HepG2 (cell line): ENCODE results near the gene ZC2HC1B. TPM values are rescaled to one million over a fixed set of nuclear protein-coding genes. Genes with fewer than 3 reads are reported as not detected.
"Not testable (repeated sequence)": the region's sequence is repeated elsewhere in the genome, so short reads cannot be mapped to it uniquely, and the experiment has no call there.

ENCODE experiments used
- ATAC-seq: fragments of 200-7000 bp; cut with Tn5 transposase; 3 replicates; pipeline ENCODE4 v1.9.1; 2020; ENCODE audit warnings: mild to moderate bottlenecking, moderate library complexity
- BruUV-seq: library from RNA; stranded (reverse); fragments of 400-500 nt; replicated peaks from 2 replicates; lab custom pipeline; 2021; lab: Mats Ljungman, UMichigan
- CTCF ChIA-PET: fragments of 300-600 bp; formaldehyde crosslinking; extraction: SDS; loops from one replicate; lab custom pipeline; 2021; ENCODE audit warnings: low total read pairs, inconsistent platforms, low intra/inter-chr PET ratio; lab: Yijun Ruan, JAX
- POLR2A ChIA-PET: fragments of 350-600 bp; sonication (Branson Sonifier 250); formaldehyde crosslinking; loops from one replicate; lab custom pipeline; 2020; ENCODE audit warnings: antibody characterized with exemption, inconsistent platforms; lab: Yijun Ruan, JAX
- DNase-seq: peaks from one replicate; pipeline ENCODE4 v3.0.0-alpha.2; 2015; ENCODE audit warnings: low spot score
- FAIRE-seq: peaks from 3 replicates; lab custom pipeline; 2011; peaks lifted over from hg19 to GRCh38; lab: Jason Lieb, UNC
- H2AFZ ChIP-seq: one replicate; pipeline ENCODE4 v1.6.1; 2011; ENCODE audit warnings: low read length, inconsistent platforms
- H3K27ac ChIP-seq: fragments of 300-600 bp; 3 replicates; pipeline ENCODE4 v1.8.0; 2011; ENCODE audit warnings: mixed run types, mild to moderate bottlenecking, mixed read lengths, low read length, inconsistent platforms; ENCODE audit not compliant: insufficient read depth; ENCODE audit errors: extremely low read length
- H3K27me3 ChIP-seq, 2 experiments: fragments of 200-600 bp in 1 of 2; 2 replicates in 1 of 2; 3 replicates in 1 of 2; pipeline versions ENCODE4 v1.6.0 to v1.8.0; 2011; ENCODE audit warnings: low read length in 2 of 2, mild to moderate bottlenecking in 2 of 2, moderate library complexity in 2 of 2, inconsistent platforms in 1 of 2; ENCODE audit not compliant: insufficient read depth in 2 of 2, control insufficient read depth in 1 of 2
- H3K36me3 ChIP-seq, 2 experiments: fragments of 200-600 bp in 1 of 2; replicated peaks in 1 of 2; 2 replicates in 1 of 2; 3 replicates in 1 of 2; pipeline versions ENCODE4 v1.5.1 to v1.8.0; 2011; ENCODE audit warnings: low read length in 2 of 2, inconsistent platforms in 1 of 2; ENCODE audit not compliant: insufficient read depth in 2 of 2, control insufficient read depth in 1 of 2
- H3K4me1 ChIP-seq: 2 replicates; pipeline ENCODE4 v1.5.1; 2012; ENCODE audit warnings: low read length, inconsistent platforms; ENCODE audit not compliant: insufficient read depth
- H3K4me2 ChIP-seq: 2 replicates; pipeline ENCODE4 v1.6.0; 2011; ENCODE audit warnings: low read depth, low read length, inconsistent platforms
- H3K4me3 ChIP-seq, 3 experiments: fragments of 200-600 bp in 1 of 3; sonication (generic), shearing (Covaris generic) in 1 of 3; replicated peaks in 1 of 3; 2 replicates each; pipeline ENCODE4 v1.5.1; 2011 to 2016; ENCODE audit warnings: low read length in 3 of 3, inconsistent platforms in 2 of 3, low read depth in 2 of 3, mild to moderate bottlenecking in 2 of 3, control low read depth in 1 of 3, mixed read lengths in 1 of 3; ENCODE audit not compliant: insufficient read depth in 1 of 3
- H3K79me2 ChIP-seq: one replicate; pipeline ENCODE4 v1.6.1; 2011; ENCODE audit warnings: low read length, inconsistent platforms; ENCODE audit not compliant: insufficient read depth
- H3K9ac ChIP-seq: 2 replicates; pipeline ENCODE4 v1.6.0; 2011; ENCODE audit warnings: mild to moderate bottlenecking, low read depth, low read length, inconsistent platforms; ENCODE audit not compliant: insufficient read depth
- H3K9me3 ChIP-seq: 2 replicates; pipeline ENCODE4 v1.5.1; 2012; ENCODE audit warnings: mild to moderate bottlenecking, low read length
- H4K20me1 ChIP-seq: 2 replicates; pipeline ENCODE4 v1.6.0; 2011; ENCODE audit warnings: inconsistent platforms, mild to moderate bottlenecking, low read length, moderate library complexity; ENCODE audit not compliant: insufficient read depth
- EEA1 ChIP-seq: sonication (generic); formaldehyde crosslinking; IDR thresholded peaks from 2 replicates; pipeline ENCODE4 v1.5.1; 2020; ENCODE audit warnings: mild to moderate bottlenecking, missing genetic modification reagents, borderline replicate concordance
- FOXJ3 ChIP-seq: sonication (generic); formaldehyde crosslinking; IDR thresholded peaks from 2 replicates; pipeline ENCODE4 v1.4.0; 2020; ENCODE audit warnings: missing genetic modification reagents, mild to moderate bottlenecking, borderline replicate concordance
- ISX ChIP-seq: sonication (generic); formaldehyde crosslinking; conservative IDR thresholded peaks from 2 replicates; pipeline ENCODE4 v1.5.0; 2020; ENCODE audit warnings: missing genetic modification reagents
- PCBP1 ChIP-seq: fragments of 200-400 bp; formaldehyde crosslinking; IDR thresholded peaks from 2 replicates; pipeline ENCODE4 v1.6.1; 2017; ENCODE audit warnings: mild to moderate bottlenecking, low read depth, low read length, borderline replicate concordance
- POGZ ChIP-seq: sonication (generic); formaldehyde crosslinking; IDR thresholded peaks from 2 replicates; pipeline ENCODE4 v1.4.0; 2020; ENCODE audit warnings: mild to moderate bottlenecking, missing genetic modification reagents
- RBAK ChIP-seq: sonication (generic); formaldehyde crosslinking; IDR thresholded peaks from 2 replicates; pipeline ENCODE4 v1.5.1; 2020; ENCODE audit warnings: mild to moderate bottlenecking, missing genetic modification reagents
- RBM39 ChIP-seq: fragments of 200-400 bp; formaldehyde crosslinking; IDR thresholded peaks from one replicate; pipeline ENCODE4 v1.6.1; 2018; ENCODE audit warnings: antibody characterized with exemption, mild to moderate bottlenecking, low read depth, low read length; ENCODE audit not compliant: poor library complexity, severe bottlenecking
- ZKSCAN8 ChIP-seq: IDR thresholded peaks from 2 replicates; pipeline ENCODE4 v1.6.1; 2016; ENCODE audit warnings: borderline replicate concordance, missing genetic modification reagents, missing compliant biosample characterization
- ZNF230 ChIP-seq: sonication (generic); formaldehyde crosslinking; IDR thresholded peaks from 2 replicates; pipeline ENCODE4 v1.4.0; 2020; ENCODE audit warnings: mild to moderate bottlenecking, missing genetic modification reagents
- ZNF430 ChIP-seq: sonication (generic); formaldehyde crosslinking; IDR thresholded peaks from 2 replicates; pipeline ENCODE4 v1.9.0; 2021; ENCODE audit warnings: mild to moderate bottlenecking, missing genetic modification reagents
- ZNF512 ChIP-seq: sonication (generic); formaldehyde crosslinking; IDR thresholded peaks from 2 replicates; pipeline ENCODE4 v1.4.0; 2020; ENCODE audit warnings: mild to moderate bottlenecking, missing genetic modification reagents
- ZNF563 ChIP-seq: sonication (generic); formaldehyde crosslinking; IDR thresholded peaks from 2 replicates; pipeline ENCODE4 v1.8.0; 2022; ENCODE audit warnings: mild to moderate bottlenecking, moderate library complexity, missing genetic modification reagents
- WGBS: methylation state at CpG from one replicate; pipeline ENCODE4 v1.1.6; 2017; ENCODE audit warnings: low lambda C conversion rate; 5-methylcytosine and 5-hydroxymethylcytosine counted together
- in situ Hi-C: cut with HindIII; loops from 2 replicates; pipeline ENCODE4 v1.10.0; 2017; ENCODE audit warnings: low pct_unique_long_range_greater_than_20kb; ENCODE audit not compliant: extremely low pct_ligation_motif_present
- intact Hi-C: fragments of 100-400 bp; cut with micrococcal nuclease; formaldehyde crosslinking; loops from one replicate; pipeline ENCODE4 v1.10.0; 2022; ENCODE audit not compliant: unreplicated experiment
- polyA plus RNA-seq, 8 experiments: library from polyadenylated mRNA; depleted of rRNA in 3 of 8; stranded (reverse) in 7 of 8; unstranded in 1 of 8; fragments of >200 nt; fragmentation: Illumina TruSeq in 4 of 8; extraction: Trizol in 4 of 8; gene quantifications; 2 replicates each; pipeline versions ENCODE4 v1.2.1 to v1.2.3, GENCODE V29; 2011 to 2016; ENCODE audit warnings: low read depth in 4 of 8, missing spikeins in 1 of 8, mixed read lengths in 1 of 8; ENCODE audit not compliant: insufficient read depth in 1 of 8
- total RNA-seq, 5 experiments: library from RNA; depleted of rRNA; stranded (reverse); fragments of >200 nt; fragmentation: Illumina TruSeq; extraction: Trizol; gene quantifications; 2 replicates each; pipeline ENCODE4 v1.2.3, GENCODE V29; 2016; ENCODE audit warnings: low read depth in 1 of 5
- TF ChIP-seq, protein P1 (sequence below): sonication (generic); formaldehyde crosslinking; IDR thresholded peaks from 2 replicates; pipeline ENCODE4 v1.5.0; 2020; ENCODE audit warnings: mild to moderate bottlenecking, missing genetic modification reagents

ZC2HC1B gene
- total and polyA plus RNA-seq, 2 of the 13 experiments (the other 11 are each of a cell fraction or from before 2014, with no cell fraction given) = not detected

DNA sequence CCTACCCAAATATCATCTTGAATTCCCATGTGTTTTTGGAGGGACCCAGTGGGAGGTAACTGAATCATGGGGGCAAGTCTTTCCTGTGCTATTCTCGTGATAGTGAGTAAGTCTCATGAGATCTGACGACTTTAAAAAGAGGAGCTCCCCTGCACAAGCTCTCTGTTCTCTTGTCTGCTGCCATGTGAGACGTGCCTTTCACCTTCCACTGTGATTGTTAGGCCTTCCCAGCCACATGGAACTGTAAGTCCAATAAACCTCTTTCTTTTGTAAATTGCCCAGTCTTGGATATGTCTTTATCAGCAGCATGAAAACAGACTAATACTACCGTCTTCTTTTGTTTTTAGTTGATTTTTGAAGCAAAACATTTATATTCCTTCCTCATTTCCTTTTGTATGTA lies 52.8 kb downstream of the ZC2HC1B start:
- H3K4me1 ChIP-seq, intact Hi-C loops, H4K20me1 ChIP-seq, H3K4me2 ChIP-seq, H3K79me2 ChIP-seq, H3K27ac ChIP-seq, ATAC-seq, DNase-seq, H3K36me3 ChIP-seq: not testable (repeated sequence)
- peaks cover 20% of the 10 kb centered on the region; the same call in 1 of the 2 replicates for H3K9me3 ChIP-seq
- WGBS = 0% methylated on average over 4 of the region's 4 CpGs
- peak; percentile 69; the same call in 1 of the 2 replicates for TF ChIP-seq ZNF430 (CRISPR knock-in tag)
- TF ChIP-seq, all 625 proteins: peak for 1; not testable (repeated sequence) for 624
- BruUV-seq, H3K27me3 ChIP-seq, H3K9ac ChIP-seq, CTCF ChIA-PET, POLR2A ChIA-PET, H2AFZ ChIP-seq, in situ Hi-C loops, H3K4me3 ChIP-seq, FAIRE-seq: not testable (repeated sequence)

GRCh38 chr6:143928853-143929252 lies 64.6 kb downstream of the ZC2HC1B start:
- Histone ChIP-seq H3K4me2 (no peak overlapping the region), H3K27me3 (0 out of 5 replicates have a peak, but pooled peaks cover 0 to 1% of the 10 kb centered on the region in 2 experiments), H3K4me1 (no peaks in the 10 kb centered on the region), H4K20me1 (no peaks in the 10 kb centered on the region), H3K4me3 (no peak overlapping the region), H3K36me3 (no peaks in the 10 kb centered on the region), H3K9me3 (no peaks in the 10 kb centered on the region), H3K27ac (no peak overlapping the region), H2AFZ (no peak overlapping the region), H3K79me2 (no peaks in the 10 kb centered on the region), H3K9ac (no peak overlapping the region)
- ChIA-PET POLR2A (no interaction called here), CTCF (no interaction called here)
- ATAC-seq (no peak), DNase-seq (no peak), FAIRE-seq (no peak)
- no TSS peak for BruUV-seq
- in situ Hi-C loops = no loop called here
- intact Hi-C loops = no loop called here
- no peak for TF ChIP-seq ZKSCAN8
- no peak for TF ChIP-seq ZNF563
- TF ChIP-seq ZNF230 (CRISPR knock-in tag) = no peak
- TF ChIP-seq ZNF512 (CRISPR knock-in tag) = no peak
- TF ChIP-seq EEA1 = no peak
- TF ChIP-seq POGZ = no peak
- TF ChIP-seq, protein P1, sequence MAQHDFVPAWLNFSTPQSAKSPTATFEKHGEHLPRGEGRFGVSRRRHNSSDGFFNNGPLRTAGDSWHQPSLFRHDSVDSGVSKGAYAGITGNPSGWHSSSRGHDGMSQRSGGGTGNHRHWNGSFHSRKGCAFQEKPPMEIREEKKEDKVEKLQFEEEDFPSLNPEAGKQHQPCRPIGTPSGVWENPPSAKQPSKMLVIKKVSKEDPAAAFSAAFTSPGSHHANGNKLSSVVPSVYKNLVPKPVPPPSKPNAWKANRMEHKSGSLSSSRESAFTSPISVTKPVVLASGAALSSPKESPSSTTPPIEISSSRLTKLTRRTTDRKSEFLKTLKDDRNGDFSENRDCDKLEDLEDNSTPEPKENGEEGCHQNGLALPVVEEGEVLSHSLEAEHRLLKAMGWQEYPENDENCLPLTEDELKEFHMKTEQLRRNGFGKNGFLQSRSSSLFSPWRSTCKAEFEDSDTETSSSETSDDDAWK = no peak
- TF ChIP-seq FOXJ3 (CRISPR knock-in tag) = no peak
- TF ChIP-seq RBM39 = no peak
- TF ChIP-seq ISX = no peak
- no peak for TF ChIP-seq RBAK
- TF ChIP-seq PCBP1 = no peak
- 0% methylated on average over 1 of the region's 1 CpG for WGBS
